SW 1271 (cell line): ENCODE measurements around the gene ENO4.

ENCODE experiments used
- DNase-seq, 2 experiments: peaks; one replicate each; lab custom pipeline; 2025; lab: John Stamatoyannopoulos, UW

Gene ENO4, protein sequence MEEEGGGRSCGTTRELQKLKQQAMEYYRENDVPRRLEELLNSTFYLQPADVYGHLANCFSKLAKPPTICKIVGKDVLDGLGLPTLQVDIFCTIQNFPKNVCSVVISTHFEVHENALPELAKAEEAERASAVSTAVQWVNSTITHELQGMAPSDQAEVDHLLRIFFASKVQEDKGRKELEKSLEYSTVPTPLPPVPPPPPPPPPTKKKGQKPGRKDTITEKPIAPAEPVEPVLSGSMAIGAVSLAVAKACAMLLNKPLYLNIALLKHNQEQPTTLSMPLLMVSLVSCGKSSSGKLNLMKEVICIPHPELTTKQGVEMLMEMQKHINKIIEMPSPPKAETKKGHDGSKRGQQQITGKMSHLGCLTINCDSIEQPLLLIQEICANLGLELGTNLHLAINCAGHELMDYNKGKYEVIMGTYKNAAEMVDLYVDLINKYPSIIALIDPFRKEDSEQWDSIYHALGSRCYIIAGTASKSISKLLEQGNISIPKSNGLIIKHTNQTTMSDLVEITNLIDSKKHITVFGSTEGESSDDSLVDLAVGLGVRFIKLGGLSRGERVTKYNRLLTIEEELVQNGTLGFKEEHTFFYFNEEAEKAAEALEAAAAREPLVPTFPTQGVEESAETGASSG

DNA sequence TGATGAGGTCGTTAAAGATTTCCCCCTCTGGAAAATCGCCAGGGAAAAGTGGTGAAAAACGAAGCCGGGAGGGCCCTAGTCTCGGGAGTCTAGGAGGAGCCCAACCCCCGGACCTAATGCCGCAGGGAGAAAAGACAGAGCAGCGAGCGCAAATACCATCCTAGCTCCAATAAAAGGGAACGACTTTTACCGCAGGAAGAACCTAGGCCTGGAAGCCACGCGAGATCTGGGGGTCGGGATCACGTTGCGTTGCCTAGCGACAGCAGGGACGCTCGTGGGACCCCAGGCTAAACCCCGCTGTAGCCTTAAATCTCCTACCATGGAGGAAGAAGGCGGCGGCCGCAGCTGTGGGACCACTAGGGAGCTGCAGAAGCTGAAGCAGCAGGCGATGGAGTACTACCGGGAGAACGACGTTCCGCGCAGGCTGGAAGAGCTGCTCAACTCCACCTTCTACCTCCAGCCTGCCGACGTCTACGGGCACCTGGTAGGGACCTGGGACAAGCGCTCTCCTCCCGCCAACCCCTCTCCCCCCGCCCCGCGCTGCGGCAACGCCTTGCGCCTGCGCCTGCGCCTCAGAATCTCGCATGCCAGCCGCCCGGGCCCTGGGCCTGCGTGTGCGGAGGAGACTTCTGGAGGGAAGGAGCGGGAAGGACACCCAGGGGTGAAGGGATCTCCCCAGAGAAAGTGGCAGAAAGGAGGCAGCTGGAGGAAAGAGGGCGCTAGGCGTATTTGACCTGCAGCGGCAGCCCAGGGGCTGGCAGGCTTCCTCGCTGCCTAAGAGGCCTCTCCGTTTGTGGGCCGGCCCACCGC lies at the start of gene ENO4:
Gene ENO4 (plus strand): TSS at position 252 of the 810 bp plus-strand sequence. CDS start 68 bp downstream, at position 320.
- peak in 1 of 2 experiments; percentile 31 for DNase-seq

DNA sequence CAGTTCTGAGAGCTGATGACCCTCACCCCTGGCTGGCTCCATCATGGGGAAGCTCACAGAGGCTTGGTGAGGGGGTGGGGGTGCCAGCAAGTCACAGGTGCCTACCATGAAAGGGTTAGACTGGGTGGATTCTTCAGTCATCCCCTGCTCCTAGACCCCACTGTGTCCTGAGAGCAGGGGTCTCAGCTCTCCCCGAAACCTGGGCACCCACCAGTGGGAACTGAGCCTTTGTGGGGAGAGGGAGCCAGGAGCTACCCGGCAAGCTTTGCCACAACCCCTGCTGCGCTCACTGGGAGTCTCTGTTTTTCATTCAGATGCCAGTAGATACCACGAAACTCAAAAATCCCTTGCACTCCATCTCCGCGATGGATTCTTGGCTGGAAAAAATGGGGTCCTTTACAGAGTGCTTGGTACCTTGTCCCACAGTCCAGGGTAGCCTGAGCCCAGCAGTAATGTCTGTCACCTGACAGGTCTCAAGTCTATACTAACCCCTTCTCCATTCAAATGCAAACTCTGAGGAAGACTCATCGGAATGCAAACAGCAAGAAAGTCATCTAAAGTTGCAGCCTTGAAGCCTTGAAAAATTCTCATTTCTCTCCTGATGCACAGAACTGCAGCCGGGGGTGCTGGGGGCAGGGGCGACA lies 48.9 kb upstream of the ENO4 start:
- DNase-seq, result no peak

DNA sequence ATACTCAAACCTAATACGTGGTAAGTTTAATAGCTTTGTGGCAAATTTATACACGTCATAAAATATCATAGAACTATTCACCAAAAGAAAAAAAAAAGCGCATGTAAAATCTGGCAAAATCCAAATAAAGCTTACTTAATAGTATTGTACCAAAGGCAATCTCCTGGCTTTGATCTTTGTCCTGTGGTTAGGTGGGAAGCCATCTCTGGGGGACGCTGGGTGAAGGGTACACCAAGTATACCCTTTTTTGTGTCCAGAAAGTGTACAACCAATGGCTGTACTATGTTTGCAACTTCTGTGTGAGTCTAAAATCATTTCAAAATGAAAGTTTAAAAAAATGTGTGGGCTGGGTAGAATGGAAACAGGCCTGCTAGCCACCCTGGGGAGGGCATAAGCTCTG lies 47.6 kb upstream of the ENO4 start:
- DNase-seq, result no peak

DNA sequence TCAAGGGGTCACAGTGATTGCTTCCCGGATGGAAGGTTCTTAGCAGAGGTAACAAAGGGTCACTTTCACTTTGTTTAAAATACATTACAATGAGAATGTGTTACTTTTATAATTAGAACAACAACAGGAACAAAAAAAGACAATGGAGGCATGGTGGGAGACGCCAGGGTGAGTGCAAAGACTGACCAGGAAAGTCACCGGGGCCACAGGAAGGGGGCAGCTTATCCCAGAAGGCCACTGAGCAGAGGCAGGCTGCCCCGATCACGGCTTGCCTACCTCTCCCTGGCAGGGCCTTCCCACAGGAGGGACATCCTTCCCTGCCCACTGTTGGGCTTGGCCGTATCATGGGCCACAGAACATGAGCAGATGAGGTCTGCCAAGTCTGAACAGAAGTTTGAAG lies 46.8 kb upstream of the ENO4 start:
- DNase-seq, result no peak

DNA sequence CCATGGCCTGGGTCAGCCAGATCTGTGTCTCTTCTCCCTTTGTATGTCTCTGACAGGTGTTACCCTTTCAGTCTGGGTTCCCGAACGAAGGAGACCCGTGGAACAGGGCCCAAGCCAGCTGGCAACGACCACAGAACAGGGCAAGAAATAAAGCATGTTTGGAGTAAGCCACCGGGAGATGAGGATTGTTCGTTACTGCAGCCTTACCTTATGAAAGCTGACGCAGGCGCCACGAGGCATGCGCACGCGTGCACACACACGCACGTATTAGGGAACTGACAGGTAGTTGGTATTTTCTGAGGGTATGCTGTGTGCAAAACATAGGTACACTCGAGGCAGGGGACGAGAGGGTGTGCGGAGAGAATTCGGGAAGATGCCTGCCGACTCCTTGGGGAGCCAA lies 46.4 kb upstream of the ENO4 start:
- no peak for DNase-seq

DNA sequence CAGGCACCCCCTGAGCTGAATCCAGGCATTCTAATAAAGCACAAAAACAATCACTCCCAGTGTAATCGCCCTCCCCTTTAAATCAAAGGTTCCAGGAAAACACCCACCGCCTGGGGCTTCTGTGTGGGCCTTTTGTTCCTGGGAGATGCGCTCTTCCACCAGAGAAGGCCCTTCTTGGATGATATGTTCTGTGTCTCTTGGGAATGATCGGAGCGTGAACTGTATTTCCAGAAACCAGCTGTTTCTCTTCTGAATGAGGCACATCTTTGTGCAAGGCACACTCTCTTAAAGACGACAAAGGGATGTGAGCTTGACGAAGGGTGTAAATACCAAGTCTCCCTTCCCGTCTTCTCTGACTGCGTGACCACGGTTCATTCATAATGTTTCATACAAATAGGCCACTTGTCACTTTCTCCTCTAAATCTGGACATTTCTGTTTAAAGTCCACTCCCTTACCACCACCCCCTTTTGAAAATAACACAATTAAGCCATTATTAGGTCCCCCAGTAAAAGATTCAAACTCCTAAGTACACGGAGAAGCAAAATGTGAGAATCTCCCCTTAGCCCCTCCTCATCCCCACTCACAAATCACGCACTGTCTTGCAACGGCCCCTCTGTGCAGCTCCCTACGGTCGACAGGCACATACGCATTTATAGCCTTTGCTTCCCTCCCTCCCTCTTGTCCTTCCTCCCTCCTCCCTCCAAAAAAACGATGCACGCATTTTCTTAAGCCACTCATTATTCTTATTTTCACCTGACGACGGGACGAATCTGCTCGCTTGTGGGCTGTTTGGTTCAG lies 45.6 kb upstream of the ENO4 start:
- DNase-seq, result no peak

DNA sequence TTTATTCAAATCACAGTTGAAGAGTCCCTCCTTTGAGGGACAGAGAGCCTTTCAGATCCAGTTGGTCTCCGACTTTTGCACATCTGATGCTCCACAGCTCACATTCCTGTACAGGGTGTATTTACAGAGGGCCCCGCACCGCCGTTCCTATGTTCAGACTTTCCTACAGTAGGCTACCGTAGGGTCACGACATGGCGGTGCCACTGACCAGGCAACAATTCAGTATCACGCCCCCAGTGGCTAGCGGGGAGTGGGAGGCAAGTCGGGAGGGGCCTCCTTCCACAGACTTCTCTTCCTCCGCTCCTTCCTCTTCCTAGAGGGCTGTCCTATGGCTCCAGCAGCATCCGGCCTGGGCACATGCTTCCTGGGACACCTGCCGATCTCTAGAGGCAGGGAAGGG lies 40.6 kb upstream of the ENO4 start:
- DNase-seq, result no peak

DNA sequence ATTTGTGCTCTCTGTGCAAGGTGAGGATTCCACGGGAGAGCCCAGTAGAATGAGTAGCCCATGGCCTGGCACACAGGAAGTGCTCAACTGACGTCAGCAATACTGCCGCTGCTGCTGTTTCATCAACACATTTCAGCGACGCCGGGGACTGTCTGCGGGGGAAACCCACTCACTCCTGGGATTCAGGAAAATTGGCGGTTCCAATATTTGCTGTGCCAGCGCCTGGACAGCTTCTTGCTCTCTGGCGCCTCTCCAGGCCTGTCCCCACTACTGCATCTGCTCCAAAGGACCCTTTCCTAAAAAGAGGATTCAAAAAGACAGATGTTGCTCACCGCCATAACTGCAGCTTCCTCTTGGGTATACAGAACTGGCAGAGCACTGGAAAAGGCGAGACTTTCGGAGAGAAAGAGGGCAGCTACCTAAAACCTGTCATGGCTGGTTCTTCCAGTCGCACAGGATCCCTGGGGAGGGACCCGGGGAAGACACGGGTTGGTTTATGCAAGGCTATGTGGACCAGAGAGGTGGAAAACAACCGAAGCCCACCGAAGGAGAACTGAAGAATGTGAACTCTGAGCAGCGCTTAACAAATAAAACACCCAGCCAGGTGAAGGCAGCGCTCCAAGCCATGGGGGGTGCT lies 39.7 kb upstream of the ENO4 start:
- DNase-seq, result no peak

DNA sequence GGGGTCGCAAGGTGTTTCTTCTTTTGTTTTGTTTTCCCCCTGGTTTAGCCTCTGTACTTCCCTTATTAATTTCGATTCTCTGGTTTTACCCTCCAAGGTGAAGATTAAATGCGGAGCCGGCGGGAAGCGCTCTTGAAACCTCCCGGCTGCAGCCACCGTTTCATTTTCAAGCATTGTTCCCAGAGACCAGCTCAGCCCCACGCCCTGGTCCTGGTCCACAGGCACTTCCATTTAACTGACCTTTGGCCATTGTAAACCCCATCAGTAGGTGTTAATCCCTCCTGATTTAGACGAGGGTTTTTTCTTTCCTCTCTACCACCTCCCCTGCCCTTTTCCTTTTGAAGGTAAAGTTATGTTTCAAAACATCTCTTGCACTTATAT lies 39.2 kb upstream of the ENO4 start:
- DNase-seq, result no peak

DNA sequence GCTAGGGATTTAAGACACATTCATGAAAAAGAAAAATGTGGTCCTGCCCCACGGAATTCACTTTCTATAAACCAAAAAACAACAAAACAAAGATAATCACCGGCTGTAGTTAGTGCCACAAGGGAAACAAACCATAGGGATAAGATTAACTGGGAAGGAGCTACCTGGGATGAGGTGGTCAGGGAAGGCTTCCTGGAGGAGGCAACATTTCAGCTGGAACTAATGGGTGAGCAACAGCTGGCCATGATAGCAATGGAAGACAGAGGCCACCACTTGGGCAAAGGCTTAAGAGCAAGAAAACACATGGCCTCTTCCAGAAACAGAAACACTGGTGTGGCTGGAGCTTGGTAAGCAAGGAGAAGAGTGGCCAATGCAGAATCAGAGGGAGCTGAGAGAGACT lies 38.4 kb upstream of the ENO4 start:
- DNase-seq, result no peak

DNA sequence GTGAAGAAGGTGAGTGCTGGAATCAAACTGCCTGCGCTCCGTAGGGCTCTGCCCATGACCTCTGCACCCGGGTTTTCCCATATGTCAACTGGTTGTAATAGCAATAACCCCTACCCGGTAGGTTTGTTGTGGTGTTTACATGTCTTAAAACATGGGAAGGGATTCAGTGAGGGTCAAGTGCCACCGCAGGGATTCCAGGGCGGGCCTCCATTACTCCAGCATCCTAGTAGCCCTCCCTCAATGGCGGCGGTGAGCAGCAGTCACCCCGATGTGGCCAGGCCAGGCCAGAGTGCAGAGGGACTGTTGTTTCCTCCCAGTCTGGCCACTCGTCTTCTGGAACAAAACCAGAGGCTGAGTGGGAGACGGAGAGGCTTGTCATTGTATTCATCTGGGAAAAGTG lies 37.6 kb upstream of the ENO4 start:
- DNase-seq, result no peak

DNA sequence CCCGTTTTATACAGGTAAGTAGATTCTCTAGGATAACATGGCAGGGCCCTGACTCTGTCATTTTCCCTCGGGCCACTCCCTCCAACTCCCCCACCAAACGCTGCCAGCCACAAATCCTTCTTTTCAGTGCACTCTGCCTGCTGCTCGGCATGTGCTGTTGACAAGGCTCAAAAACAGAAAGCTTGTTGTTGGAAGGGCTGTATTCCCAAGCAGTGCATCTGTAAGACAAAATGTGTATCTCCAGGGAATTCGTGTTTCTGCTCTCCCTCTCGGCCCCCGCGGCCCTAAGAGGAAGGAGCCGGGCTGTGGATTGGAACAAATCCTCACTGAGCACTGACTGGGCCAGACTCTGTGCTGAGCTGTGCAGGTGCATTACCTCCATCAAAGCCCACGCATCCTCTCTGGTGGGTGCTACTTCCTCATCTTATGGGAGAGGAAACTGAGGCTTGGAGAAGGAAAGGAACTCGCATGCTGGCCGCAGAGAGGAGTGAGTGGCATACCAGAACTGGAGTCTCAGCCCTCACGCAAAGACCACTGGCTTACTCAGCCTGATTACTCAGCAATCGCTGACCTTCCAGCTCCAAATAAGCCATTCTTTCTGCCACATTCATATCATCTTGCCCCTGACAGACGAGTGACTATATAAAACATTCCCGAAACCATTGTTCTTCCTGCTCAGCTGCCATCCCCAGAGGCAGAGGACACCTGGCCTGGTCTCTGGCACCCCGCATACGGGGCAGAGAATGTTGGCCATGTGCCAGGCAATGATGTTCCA lies 33.5 kb upstream of the ENO4 start:
- no peak for DNase-seq

DNA sequence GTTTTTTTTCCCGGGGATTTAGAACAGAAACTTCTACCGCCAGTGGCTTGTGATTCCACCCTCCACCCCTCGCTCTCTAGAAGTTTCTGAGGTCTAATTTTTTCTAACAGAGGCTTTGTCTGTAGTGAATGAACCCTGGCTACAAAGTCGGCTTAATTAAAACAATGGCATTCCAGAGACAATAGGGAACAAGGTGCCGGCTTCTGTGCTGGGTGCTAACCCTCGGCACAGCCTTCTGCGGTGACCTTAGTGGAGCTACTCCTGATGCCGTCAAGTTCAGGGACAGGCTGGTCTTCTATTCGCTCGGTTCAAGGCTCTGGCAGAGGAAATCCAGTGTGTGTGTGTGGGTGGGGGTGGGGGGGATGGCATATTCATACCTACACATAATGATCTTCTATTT lies 32.1 kb upstream of the ENO4 start:
- DNase-seq, result no peak

DNA sequence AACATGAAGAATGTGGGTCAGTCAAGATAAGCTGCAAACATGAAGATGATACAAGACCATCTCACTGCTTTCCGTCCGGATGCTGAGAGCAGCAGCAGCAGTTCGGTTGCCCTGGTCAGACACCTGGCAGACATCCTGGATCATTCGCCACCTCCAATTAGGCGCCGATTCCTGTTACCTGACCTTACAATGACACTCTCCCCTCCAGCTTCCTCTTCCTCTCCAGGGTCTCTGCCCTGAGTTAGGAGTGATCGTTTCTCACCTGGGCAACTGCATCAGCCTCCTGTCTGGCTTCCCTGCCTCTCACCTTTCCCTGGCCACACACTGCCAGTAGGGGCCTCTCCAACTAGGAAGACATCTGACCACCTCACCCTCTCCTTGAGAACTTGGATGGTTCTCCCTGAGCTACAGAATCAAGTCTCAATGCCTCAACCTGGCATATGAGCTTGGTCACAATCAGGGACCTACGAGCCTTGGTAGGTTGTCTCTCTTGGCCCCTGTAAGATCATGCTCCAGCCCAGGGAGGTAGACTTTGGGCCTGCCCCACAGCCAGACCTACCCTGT lies 31.4 kb upstream of the ENO4 start:
- no peak for DNase-seq

DNA sequence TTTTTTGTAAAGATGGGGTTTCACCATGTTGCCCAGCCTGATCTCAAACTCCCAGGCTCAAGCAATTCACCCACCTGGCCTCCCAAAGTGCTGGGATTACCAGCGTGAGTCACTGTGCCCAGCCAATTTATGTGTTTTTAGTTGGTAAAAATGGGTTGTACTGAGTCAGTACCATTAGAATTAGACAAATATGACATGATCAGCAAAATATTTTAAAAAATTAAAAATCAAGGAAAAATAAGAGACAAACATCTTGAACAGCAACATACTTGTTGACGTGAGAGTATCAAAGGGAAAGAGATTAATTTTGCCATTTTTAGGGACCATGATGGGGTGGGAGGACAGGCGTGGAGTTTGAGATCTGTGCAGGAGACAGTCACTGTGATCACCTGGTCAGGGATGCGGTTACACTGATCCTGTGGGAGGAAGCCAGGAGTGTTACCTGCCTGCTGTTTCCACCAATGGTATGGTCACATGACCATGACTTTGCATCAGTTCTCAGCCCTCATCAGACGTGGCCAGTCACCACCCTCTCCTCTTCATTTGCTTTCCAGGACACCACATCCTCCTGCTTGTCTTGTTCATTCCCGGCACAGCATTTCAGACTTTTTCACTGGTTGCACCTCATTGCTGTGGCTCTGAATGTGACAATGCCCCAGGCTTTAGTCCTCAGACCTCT lies 29.2 kb upstream of the ENO4 start:
- no peak for DNase-seq

DNA sequence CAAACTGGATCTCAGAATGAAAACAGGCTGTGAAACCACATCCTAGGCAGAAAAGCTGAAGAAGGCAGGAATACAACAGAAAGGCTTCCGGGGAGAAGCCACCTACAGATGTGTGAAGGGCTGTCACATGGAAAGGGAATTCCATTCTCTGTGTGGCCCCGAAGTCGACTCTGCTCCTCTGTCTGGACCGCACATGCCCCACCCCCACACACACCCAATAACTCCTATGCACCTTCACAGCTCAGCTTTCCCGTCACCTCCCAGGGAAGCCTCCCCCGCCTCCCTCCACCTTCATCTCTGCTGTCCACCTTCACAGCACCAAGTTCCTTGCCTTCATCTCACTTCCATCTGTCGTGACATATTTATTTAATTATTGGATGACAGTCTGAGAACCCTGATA lies 23.4 kb upstream of the ENO4 start:
- no peak for DNase-seq

DNA sequence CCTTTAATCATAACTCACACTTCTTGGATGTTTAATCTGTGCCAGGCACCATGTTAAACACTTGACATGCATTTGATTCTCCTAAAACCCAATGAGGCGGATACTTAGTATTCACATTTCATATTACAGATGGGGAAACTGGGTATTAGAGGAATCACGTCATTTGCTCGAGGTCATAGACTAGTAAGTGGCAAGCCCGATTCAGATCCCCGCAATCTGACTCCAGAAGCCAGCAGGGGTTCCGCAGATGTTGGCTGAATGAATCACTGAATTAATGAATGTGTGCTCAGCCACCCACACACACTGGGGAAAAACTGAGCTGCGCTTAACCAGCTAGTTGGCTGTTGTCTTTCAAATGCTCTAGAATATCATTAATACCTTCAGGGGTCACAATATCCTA lies 22.5 kb upstream of the ENO4 start:
- no peak for DNase-seq

DNA sequence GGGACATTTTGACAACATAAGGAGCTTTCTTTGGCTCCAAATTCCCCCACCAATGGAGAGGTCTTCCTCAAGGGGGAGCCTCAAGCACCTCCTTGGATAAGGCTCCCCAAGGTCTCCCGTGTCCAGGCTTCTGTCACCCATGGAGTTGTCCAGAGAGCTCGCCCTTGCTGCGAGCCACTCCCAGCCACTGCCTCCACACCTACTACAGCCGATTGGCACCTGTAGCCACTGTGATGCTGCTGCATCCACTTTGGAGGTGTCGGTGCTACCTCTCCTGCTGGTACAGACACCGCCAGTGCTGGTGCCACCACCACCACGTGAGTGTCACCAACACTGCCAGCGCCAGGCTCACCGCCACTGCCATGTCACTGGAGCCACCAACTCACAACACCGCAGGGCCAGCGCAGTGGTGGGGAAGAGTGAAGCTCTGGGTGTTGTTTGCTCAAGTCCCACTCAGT lies 22.1 kb upstream of the ENO4 start:
- no peak for DNase-seq

DNA sequence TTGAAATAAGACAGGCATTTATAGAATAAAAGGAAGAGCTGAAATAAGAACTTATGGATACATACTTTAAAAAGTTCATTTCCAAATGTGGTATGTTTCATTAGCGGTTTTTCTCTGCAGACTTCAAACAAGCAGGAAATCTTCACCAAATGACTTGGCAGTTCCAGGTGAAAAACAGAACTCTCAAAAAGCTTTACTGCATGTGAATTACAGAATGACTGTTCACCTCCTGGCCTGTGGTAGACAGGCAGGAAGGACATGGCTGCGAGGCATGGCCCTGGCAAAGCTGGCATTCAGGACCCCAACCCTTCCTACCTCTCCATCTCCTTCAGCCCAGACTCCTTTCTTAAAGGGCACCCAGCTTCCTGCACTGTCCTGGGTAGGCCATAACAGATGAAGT lies 21.2 kb upstream of the ENO4 start:
- no peak for DNase-seq
